IPS-NIHi7 (cell line): ENCODE data around the gene KHDRBS2.
"Not testable (repeated sequence)": the region's sequence is repeated elsewhere in the genome, so short reads cannot be mapped to it uniquely, and the experiment has no call there.

Experiments
- DNase-seq: peaks from one replicate; pipeline ENCODE4 v3.0.0; 2012; ENCODE audit warnings: mixed read lengths; ENCODE audit errors: extremely low spot score

Gene KHDRBS2

GRCh38 chr6:61868507-61869080 lies 417.4 kb downstream of the KHDRBS2 start:
- no peak for DNase-seq

- DNase-seq: no peak
These were observed 418.4 kb downstream of the KHDRBS2 start for GRCh38 chr6:61867635-61868034.

GRCh38 chr6:61857541-61857940 lies 428.5 kb downstream of the KHDRBS2 start:
- DNase-seq: no peak

DNA sequence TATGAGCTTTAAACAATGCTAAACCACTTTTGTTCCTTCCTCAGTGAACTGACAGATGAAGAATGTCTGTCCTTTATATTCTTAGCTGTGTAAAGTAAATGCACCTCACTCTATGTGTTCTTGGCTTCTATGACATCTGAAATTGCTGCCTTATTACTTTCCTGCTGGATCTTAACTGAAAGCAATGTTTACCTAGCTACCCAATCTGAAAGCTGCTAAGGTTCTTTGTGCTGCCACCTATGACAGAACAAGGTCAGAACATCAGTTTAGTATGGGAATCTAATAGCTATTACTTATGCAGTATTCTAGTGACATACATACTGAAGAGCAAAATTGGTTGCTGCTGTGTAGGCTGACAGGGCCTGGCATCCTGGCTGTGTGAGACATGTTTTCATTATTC lies 444.1 kb downstream of the KHDRBS2 start:
- no peak for DNase-seq

DNA sequence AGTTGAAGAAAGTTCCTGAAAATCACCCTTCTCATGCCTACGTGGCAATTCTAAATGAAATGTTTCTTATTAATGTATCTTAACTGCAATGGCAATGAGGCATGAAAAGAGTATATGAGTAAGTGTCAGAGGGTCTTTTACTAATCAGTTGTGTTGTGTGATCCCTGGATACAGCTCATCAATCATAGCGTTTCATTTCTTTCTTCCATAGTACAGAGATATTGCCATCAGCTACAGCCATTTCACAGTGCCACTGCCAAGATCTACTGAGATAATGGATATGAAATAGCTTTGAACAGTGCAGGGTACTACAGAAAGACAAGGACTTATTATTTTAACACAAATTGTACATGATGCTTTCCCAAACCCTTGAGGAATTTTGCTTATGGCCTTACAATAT lies 450.8 kb downstream of the KHDRBS2 start:
- no peak for DNase-seq

- no peak for DNase-seq
These were observed 452.8 kb downstream of the KHDRBS2 start for GRCh38 chr6:61833176-61833755.

DNA sequence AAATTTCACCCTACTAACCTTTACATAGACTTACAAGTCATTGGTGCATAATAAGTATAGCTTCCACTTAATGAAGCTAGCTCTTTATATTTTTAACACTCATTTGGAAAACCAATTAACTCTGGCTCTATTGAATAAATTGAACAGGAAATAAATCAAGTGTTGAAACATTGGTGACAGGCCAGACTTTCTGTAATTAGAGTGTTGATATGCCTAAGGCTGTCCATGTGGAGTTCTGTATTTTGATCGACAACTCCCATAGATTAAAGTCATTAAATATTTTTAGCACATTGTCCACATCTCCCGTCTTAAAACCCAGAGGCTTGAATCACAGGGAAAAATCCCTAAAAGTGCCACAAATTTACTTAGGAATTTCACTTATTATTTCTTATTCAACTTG lies 468.3 kb downstream of the KHDRBS2 start:
- no peak for DNase-seq

DNA sequence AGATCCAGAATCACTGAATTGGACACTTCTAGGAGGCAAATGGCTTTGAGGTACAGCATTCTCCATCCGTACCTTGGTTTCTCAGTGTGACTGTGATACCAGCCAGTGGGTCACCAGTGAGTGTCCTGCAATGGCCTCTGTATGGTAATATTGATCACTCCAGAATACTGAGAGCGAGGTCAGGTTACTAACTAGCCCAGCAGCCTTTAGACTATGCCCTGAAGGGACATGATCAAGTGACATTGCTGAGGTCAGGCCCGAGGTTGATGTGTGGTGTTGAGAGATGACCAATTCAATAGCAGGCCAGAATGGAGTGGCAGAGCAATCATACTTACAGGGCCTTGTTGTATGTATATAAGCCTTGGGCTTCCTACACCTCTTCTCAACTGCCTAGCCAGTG lies 476.0 kb downstream of the KHDRBS2 start:
- no peak for DNase-seq

- DNase-seq: peak; percentile 42
These were observed 476.9 kb downstream of the KHDRBS2 start for GRCh38 chr6:61809004-61809595.

DNA sequence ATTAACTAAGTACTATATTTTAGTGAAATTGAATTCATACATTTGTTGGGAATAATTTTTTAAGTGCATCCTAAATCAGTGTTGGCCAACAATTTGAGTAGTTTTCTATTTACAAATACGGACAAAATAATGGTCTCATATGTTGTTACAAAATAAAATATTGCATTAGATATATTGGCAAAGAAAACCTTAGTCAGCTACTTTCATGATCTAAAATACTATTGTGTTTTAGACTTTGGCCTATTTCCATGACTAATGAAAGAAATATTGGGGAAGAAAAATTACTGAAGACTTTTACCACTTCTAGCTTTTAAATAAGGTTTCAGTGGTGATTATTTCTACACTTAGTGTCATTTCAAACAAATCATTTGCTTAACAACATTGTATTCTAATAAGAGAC lies 498.0 kb downstream of the KHDRBS2 start:
- DNase-seq: no peak

GRCh38 chr6:61769446-61769845 lies 516.6 kb downstream of the KHDRBS2 start:
- DNase-seq: not testable (repeated sequence)

GRCh38 chr6:61755739-61756138 lies 530.3 kb downstream of the KHDRBS2 start:
- no peak for DNase-seq

DNA sequence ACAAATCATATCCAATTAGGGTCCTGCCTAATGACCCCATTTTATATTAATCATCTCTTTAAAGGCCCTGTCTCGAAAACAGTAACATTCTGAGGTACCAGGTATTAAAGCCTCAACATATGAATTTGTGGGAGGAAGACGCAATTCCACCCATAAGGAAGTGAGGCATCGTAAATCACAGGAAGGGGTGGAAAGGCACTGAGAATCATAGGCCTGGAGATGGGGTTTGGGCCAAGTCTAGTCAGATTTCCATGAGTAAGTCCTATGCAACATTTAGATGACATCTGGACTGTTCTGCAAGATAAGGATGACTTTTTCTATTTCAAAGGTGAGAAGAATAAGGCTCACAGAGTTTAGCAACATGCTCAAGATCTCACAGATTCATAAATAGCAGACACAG lies 534.0 kb downstream of the KHDRBS2 start:
- DNase-seq: no peak

DNA sequence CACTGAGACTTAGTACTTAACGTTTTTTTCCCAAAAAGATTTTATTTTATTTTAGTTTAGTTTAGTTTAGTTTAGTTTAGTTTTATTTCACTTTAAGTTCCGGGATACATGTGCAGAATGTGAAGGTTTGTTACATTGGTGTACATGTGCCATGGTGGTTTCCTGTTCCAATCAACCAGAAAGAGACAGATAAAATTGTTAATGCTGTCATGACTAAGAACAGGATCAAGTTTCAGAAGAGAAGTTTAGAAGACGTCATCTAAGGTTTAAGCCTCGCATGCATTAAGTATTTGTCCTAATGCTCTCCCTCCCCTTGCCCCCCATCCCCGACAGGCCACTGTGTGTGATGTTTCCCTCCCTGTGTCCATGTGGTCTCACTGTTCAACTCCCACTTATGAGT lies 540.0 kb downstream of the KHDRBS2 start:
- no peak for DNase-seq

DNA sequence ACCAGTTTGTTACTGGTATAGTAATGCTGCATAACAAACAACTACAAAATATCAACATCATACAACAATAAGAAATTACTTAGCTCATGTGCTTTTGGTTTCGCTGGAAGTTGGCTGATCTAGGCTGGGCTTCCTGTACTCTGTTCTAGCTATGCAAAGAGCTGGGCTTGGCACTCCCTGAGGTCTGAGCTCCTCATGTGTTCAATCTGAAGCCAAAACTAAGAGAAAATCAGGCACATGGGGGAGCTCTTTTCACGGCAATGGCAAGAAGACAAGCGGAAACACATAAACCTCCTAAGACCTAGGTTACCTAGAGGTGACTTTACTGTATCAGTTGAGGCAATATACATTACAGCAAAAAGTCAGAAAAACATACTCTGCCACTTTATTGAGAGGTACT lies 574.2 kb downstream of the KHDRBS2 start:
- peak; percentile 25 for DNase-seq

- no peak for DNase-seq
These were observed 597.9 kb downstream of the KHDRBS2 start for GRCh38 chr6:61688165-61688564.

- no peak for DNase-seq
These were observed 603.5 kb downstream of the KHDRBS2 start for GRCh38 chr6:61682562-61682961.

GRCh38 chr6:61679625-61680024 lies 606.4 kb downstream of the KHDRBS2 start:
- no peak for DNase-seq

DNA sequence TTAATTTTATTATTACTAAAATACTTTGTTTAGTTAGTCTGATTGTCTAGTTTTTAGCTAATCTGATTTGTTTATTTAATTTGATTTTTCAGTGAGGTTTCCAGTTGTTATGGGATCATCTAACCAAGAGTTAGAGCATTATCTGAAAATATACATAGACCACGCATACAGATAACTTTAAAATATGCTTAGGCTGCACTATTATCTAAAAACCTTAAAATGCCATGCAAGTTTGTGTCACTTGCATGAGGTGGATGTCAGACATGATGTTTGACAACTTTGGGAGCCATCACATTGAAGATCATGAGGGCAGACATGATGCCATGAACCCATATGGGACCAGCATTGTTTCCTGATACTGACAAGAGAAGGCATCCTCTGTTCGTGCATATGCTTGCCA lies 610.3 kb downstream of the KHDRBS2 start:
- no peak for DNase-seq

DNA sequence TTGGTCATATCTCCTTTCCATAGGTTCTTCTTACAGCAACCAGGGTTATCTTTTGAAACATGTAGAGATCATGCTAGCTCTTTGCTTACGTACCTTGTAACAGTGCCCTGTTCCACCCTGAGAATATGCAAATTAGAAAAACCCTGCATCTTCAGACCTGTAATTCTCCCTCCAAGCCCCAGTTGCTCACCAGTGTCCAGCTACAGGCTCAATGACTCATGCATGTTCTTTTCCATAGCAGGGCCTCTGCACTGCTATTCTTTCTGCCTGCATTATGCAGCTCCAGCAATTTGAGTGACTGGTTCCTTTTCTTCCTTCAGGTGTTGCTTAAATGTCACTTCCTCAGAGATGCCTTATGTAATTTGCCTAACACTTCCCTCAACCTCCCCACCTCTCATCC lies 636.2 kb downstream of the KHDRBS2 start:
- DNase-seq: no peak

GRCh38 chr6:61640463-61640862 lies 645.6 kb downstream of the KHDRBS2 start:
- no peak for DNase-seq
